Neural cell (in vitro differentiated cells): ENCODE data around the gene ANXA9. TPM values are rescaled to one million over a fixed set of nuclear protein-coding genes. Genes with fewer than 3 reads are reported as not detected.

ENCODE experiments used
- H2AFZ ChIP-seq: fragments of 200-600, 300-800 bp; sonication (generic), shearing (Covaris generic); 2 replicates; pipeline ENCODE4 v1.6.0; 2014; ENCODE audit warnings: low read depth, mild to moderate bottlenecking, antibody characterized with exemption, low read length, moderate library complexity
- H3F3A ChIP-seq: fragments of 200-600 bp; shearing (Covaris generic); 2 replicates; pipeline ENCODE4 v1.6.1; 2016; ENCODE audit warnings: mild to moderate bottlenecking, moderate library complexity, mixed read lengths, antibody characterized with exemption, low read length; ENCODE audit not compliant: insufficient read depth, poor library complexity, severe bottlenecking
- H3K27ac ChIP-seq: fragments of 200-600, 300-800 bp; sonication (generic), shearing (Covaris generic); 2 replicates; pipeline ENCODE4 v1.5.1; 2014; ENCODE audit warnings: mild to moderate bottlenecking, low read length, moderate library complexity
- H3K27me3 ChIP-seq: fragments of 300-800, 200-600 bp; sonication (generic), shearing (Covaris generic); 2 replicates; pipeline ENCODE4 v1.6.0; 2014; ENCODE audit warnings: mild to moderate bottlenecking, low read depth, low read length, moderate library complexity; ENCODE audit not compliant: insufficient read depth
- H3K36me3 ChIP-seq: fragments of 300-800, 200-600 bp; sonication (generic), shearing (Covaris generic); 2 replicates; pipeline ENCODE4 v1.5.1; 2014; ENCODE audit warnings: mild to moderate bottlenecking, antibody characterized with exemption, low read length, moderate library complexity; ENCODE audit not compliant: insufficient read depth
- H3K4me2 ChIP-seq: fragments of 300-800, 200-600 bp; sonication (generic), shearing (Covaris generic); 2 replicates; pipeline ENCODE4 v1.6.0; 2014; ENCODE audit warnings: mild to moderate bottlenecking, low read length
- H3K4me3 ChIP-seq: fragments of 300-800, 200-600 bp; sonication (generic), shearing (Covaris generic); 2 replicates; pipeline ENCODE4 v1.5.1; 2014; ENCODE audit warnings: mild to moderate bottlenecking, low read length, moderate library complexity
- H3K79me2 ChIP-seq: fragments of 200-600 bp; shearing (Covaris generic); replicated peaks from 2 replicates; pipeline ENCODE4 v1.6.0; 2014; ENCODE audit warnings: mild to moderate bottlenecking, low read length, moderate library complexity; ENCODE audit not compliant: insufficient read depth
- H3K9ac ChIP-seq: fragments of 300-800, 200-600 bp; sonication (generic), shearing (Covaris generic); 2 replicates; pipeline ENCODE4 v1.6.1; 2016; ENCODE audit warnings: mild to moderate bottlenecking, low read length, mixed read lengths
- H3K9me2 ChIP-seq: fragments of 200-600 bp; shearing (Covaris generic); 2 replicates; pipeline ENCODE4 v1.6.1; 2016; ENCODE audit warnings: mild to moderate bottlenecking, low read length, mixed read lengths; ENCODE audit not compliant: insufficient read depth
- H3K9me3 ChIP-seq: fragments of 200-600, 300-800 bp; sonication (generic), shearing (Covaris generic); 2 replicates; pipeline ENCODE4 v1.6.1; 2016; ENCODE audit warnings: mild to moderate bottlenecking, mixed run types, low read length, moderate library complexity, mixed read lengths
- H4K20me1 ChIP-seq: fragments of 200-600 bp; shearing (Covaris generic); 2 replicates; pipeline ENCODE4 v1.6.1; 2016; ENCODE audit warnings: mild to moderate bottlenecking, mixed run types; ENCODE audit not compliant: insufficient read depth
- CTCF ChIP-seq: fragments of 450-650 bp; IDR thresholded peaks from 2 replicates; pipeline ENCODE4 v1.5.1; 2014; ENCODE audit warnings: antibody characterized with exemption, mild to moderate bottlenecking, moderate library complexity; ENCODE audit not compliant: poor library complexity, severe bottlenecking
- EP300 ChIP-seq: fragments of 450-650 bp; conservative IDR thresholded peaks from 2 replicates; pipeline ENCODE4 v1.6.1; 2014; ENCODE audit warnings: antibody characterized with exemption, mild to moderate bottlenecking, moderate library complexity; ENCODE audit not compliant: poor library complexity, severe bottlenecking
- EZH2 ChIP-seq: fragments of 200-600, 300-800 bp; shearing (Covaris generic), sonication (generic); IDR thresholded peaks from 2 replicates; pipeline ENCODE4 v1.6.1; 2014; ENCODE audit warnings: antibody characterized with exemption, low read length, borderline replicate concordance, mild to moderate bottlenecking; ENCODE audit not compliant: insufficient read depth, poor library complexity, severe bottlenecking
- MXI1 ChIP-seq: fragments of 450-650 bp; conservative IDR thresholded peaks from 2 replicates; pipeline ENCODE4 v1.6.1; 2014; ENCODE audit warnings: antibody characterized with exemption, mild to moderate bottlenecking; ENCODE audit not compliant: poor library complexity, severe bottlenecking
- POLR2AphosphoS5 ChIP-seq: IDR thresholded peaks from 2 replicates; pipeline ENCODE4 v1.6.1; 2012
- RAD21 ChIP-seq: fragments of 450-650 bp; conservative IDR thresholded peaks from 2 replicates; pipeline ENCODE4 v1.6.1; 2014; ENCODE audit warnings: antibody characterized with exemption, mild to moderate bottlenecking, moderate library complexity
- REST ChIP-seq: IDR thresholded peaks from 2 replicates; pipeline ENCODE4 v1.6.1; 2012; ENCODE audit warnings: borderline replicate concordance
- SMC3 ChIP-seq: fragments of 450-650 bp; conservative IDR thresholded peaks from 2 replicates; pipeline ENCODE4 v1.6.1; 2014; ENCODE audit warnings: antibody characterized with exemption, mild to moderate bottlenecking, moderate library complexity; ENCODE audit not compliant: poor library complexity
- TAF1 ChIP-seq: IDR thresholded peaks from 2 replicates; pipeline ENCODE4 v1.6.1; 2012; ENCODE audit warnings: low read depth
- polyA plus RNA-seq: library from polyadenylated mRNA; depleted of rRNA; stranded (reverse); fragments of >200 nt; gene quantifications from 2 replicates; pipeline ENCODE4 v1.2.3, GENCODE V29; 2014

ANXA9 gene
- polyA plus RNA-seq, 1 donor from 2014 or later: not detected

- no peak overlapping the region for H3K4me3 ChIP-seq
- peaks cover 18% of the 10 kb centered on the region for H3K36me3 ChIP-seq
Measured at GRCh38 chr1:150967936-150968335, 14.2 kb upstream of the ANXA9 start.

GRCh38 chr1:150968491-150968890 is 13.6 kb upstream of the ANXA9 start:
- Histone ChIP-seq H3K4me3 (no peak overlapping the region), H3F3A (no peaks in the 10 kb centered on the region), H3K27ac (no peak overlapping the region), H3K79me2 (peaks cover 37% of the 10 kb centered on the region), H3K36me3 (peaks cover 12% of the 10 kb centered on the region), H4K20me1 (no peaks in the 10 kb centered on the region), H3K9me3 (no peaks in the 10 kb centered on the region), H3K9ac (no peak overlapping the region), H2AFZ (no peak overlapping the region), H3K9me2 (no peaks in the 10 kb centered on the region), H3K4me2 (no peak overlapping the region), H3K27me3 (no peaks in the 10 kb centered on the region)
- TF ChIP-seq REST (no peak), TAF1 (no peak), SMC3 (no peak), POLR2AphosphoS5 (no peak), EP300 (no peak), CTCF (no peak), RAD21 (no peak), MXI1 (no peak), EZH2 (no peak)

More at GRCh38 chr1:150967936-150968335, 14.2 kb upstream of the ANXA9 start:
- H3K27me3 ChIP-seq: no peaks in the 10 kb centered on the region
- H3K79me2 ChIP-seq: peaks cover 32% of the 10 kb centered on the region
- no peak overlapping the region for H3K27ac ChIP-seq
- no peak overlapping the region for H3K9ac ChIP-seq
- no peak overlapping the region for H2AFZ ChIP-seq
- H3K9me2 ChIP-seq: no peaks in the 10 kb centered on the region
- H3F3A ChIP-seq: no peaks in the 10 kb centered on the region
- no peaks in the 10 kb centered on the region for H4K20me1 ChIP-seq
- no peak overlapping the region for H3K4me2 ChIP-seq
- TF ChIP-seq SMC3 (no peak), CTCF (no peak), EP300 (no peak), MXI1 (no peak), POLR2AphosphoS5 (no peak), RAD21 (no peak), TAF1 (no peak)
- no peaks in the 10 kb centered on the region for H3K9me3 ChIP-seq
